Measurements from ENCODE around the gene CCDC50.

GRCh38 chr3:191330530-191331048 lies 1.4 kb downstream of the CCDC50 start:
- TF ChIP-seq CTCF (IDR thresholded peaks at IDR 0.05; ENCODE audit: low read depth, low read length, poor library complexity, severe bottlenecking) (no peak), EZH2phosphoT487 (IDR thresholded peaks at IDR 0.05; ENCODE audit: borderline replicate concordance, low read length) (no peak)
